Peyer's patch (tissue), 4 donors: ENCODE measurements around the gene COLEC11. TPM values are rescaled to one million over a fixed set of nuclear protein-coding genes. Genes with fewer than 3 reads are reported as not detected.

Experiments
- DNase-seq, 3 donors: peaks; one replicate each; pipeline ENCODE4 v3.0.0-alpha.2; 2017 to 2019
- H3K27ac ChIP-seq, 4 donors: fragments of 200-600 bp; sonication (generic); one replicate each; pipeline ENCODE4 v1.5.1; 2016 to 2019
- H3K27me3 ChIP-seq, 2 donors: fragments of 200-600 bp; sonication (generic); one replicate each; pipeline ENCODE4 v1.5.1; 2019
- H3K36me3 ChIP-seq, 3 donors: fragments of 200-600 bp; sonication (generic); one replicate each; pipeline ENCODE4 v1.5.1; 2016 to 2019
- H3K4me1 ChIP-seq, 4 donors: fragments of 200-600 bp; sonication (generic); one replicate each; pipeline ENCODE4 v1.5.1; 2016 to 2019
- H3K4me3 ChIP-seq, 4 donors: fragments of 200-600 bp; sonication (generic); 1 replicate in 3 of 4; 2 replicates in 1 of 4; pipeline ENCODE4 v1.5.1; 2016 to 2019; ENCODE audit warnings: mild to moderate bottlenecking in 1 of 4
- H3K9me3 ChIP-seq, 4 donors: fragments of 200-600 bp; sonication (generic); one replicate each; pipeline ENCODE4 v1.5.1; 2016 to 2019; ENCODE audit warnings: mild to moderate bottlenecking in 1 of 4
- CTCF ChIP-seq, 6 experiments: fragments of 450-650 bp in 4 of 6; fragments of 200-600 bp in 2 of 6; sonication (generic) in 1 of 6; IDR thresholded peaks; one replicate each; pipeline ENCODE4 v1.5.1; 2017 to 2019; ENCODE audit warnings: antibody characterized with exemption in 6 of 6, mild to moderate bottlenecking in 3 of 6, moderate library complexity in 1 of 6
- POLR2A ChIP-seq, 2 donors: fragments of 450-650 bp; IDR thresholded peaks; one replicate each; pipeline ENCODE4 v1.5.1; 2017; ENCODE audit warnings: antibody characterized with exemption in 2 of 2, mild to moderate bottlenecking in 2 of 2, moderate library complexity in 2 of 2
- total RNA-seq, 4 donors: library from RNA; depleted of rRNA; stranded (reverse); fragments of >200 nt; gene quantifications; one replicate each; pipeline ENCODE4 v1.1.0, GENCODE V29; 2016

Gene COLEC11
- total RNA-seq, 4 donors from 2014 or later, result 0.70 to 5.8 (median 1.1) TPM; not detected in 1

GRCh38 chr2:3636586-3637310 is 41.8 kb downstream of the COLEC11 start:
- Histone ChIP-seq H3K4me3 (no peak overlapping the region), H3K27ac (no peak overlapping the region), H3K9me3 (no peaks in the 10 kb centered on the region), H3K27me3 (no peaks in the 10 kb centered on the region), H3K4me1 (no peaks in the 10 kb centered on the region), H3K36me3 (no peaks in the 10 kb centered on the region)
- DNase-seq, result peak in 2 of 3 donors; percentile 26 to 39
- TF ChIP-seq CTCF (IDR thresholded peaks at IDR 0.05) (no peak), POLR2A (IDR thresholded peaks at IDR 0.05) (no peak)

- Histone ChIP-seq H3K4me3 (no peak overlapping the region), H3K27me3 (no peaks in the 10 kb centered on the region), H3K9me3 (no peaks in the 10 kb centered on the region), H3K36me3 (no peaks in the 10 kb centered on the region), H3K4me1 (no peaks in the 10 kb centered on the region), H3K27ac (no peak overlapping the region)
- peak in 1 of 3 donors; percentile 6 for DNase-seq
- TF ChIP-seq CTCF (IDR thresholded peaks at IDR 0.05) (no peak), POLR2A (IDR thresholded peaks at IDR 0.05) (no peak)
These were observed 42.4 kb downstream of the COLEC11 start for GRCh38 chr2:3637311-3637675.

- H3K4me3 ChIP-seq, result no peak overlapping the region
- H3K36me3 ChIP-seq, result no peaks in the 10 kb centered on the region
- no peak for TF ChIP-seq POLR2A (IDR thresholded peaks at IDR 0.05)
- no peak for TF ChIP-seq CTCF (IDR thresholded peaks at IDR 0.05)
- H3K27ac ChIP-seq, result no peak overlapping the region
- DNase-seq, result peak in 2 of 3 donors; percentile 28 to 42
- no peaks in the 10 kb centered on the region for H3K9me3 ChIP-seq
- no peaks in the 10 kb centered on the region for H3K4me1 ChIP-seq
- H3K27me3 ChIP-seq, result no peaks in the 10 kb centered on the region
These were observed 43.0 kb downstream of the COLEC11 start for GRCh38 chr2:3637692-3638455.

- Histone ChIP-seq H3K4me1 (no peaks in the 10 kb centered on the region), H3K4me3 (no peak overlapping the region), H3K27ac (no peak overlapping the region), H3K9me3 (no peaks in the 10 kb centered on the region), H3K27me3 (no peaks in the 10 kb centered on the region), H3K36me3 (no peaks in the 10 kb centered on the region)
- TF ChIP-seq CTCF (IDR thresholded peaks at IDR 0.05) (no peak), POLR2A (IDR thresholded peaks at IDR 0.05) (no peak)
- peak in 1 of 3 donors; percentile 14 for DNase-seq
These were observed 43.5 kb downstream of the COLEC11 start for GRCh38 chr2:3638456-3638810.

GRCh38 chr2:3639015-3639630 is 44.2 kb downstream of the COLEC11 start:
- H3K4me3 ChIP-seq, result no peak overlapping the region
- no peak overlapping the region for H3K27ac ChIP-seq
- no peaks in the 10 kb centered on the region for H3K36me3 ChIP-seq
- H3K4me1 ChIP-seq, result no peaks in the 10 kb centered on the region
- DNase-seq, result peak in 2 of 3 donors; percentile 0 to 6
- H3K9me3 ChIP-seq, result no peaks in the 10 kb centered on the region
- no peaks in the 10 kb centered on the region for H3K27me3 ChIP-seq
- no peak for TF ChIP-seq POLR2A (IDR thresholded peaks at IDR 0.05)
- TF ChIP-seq CTCF (IDR thresholded peaks at IDR 0.05), result no peak
